ENCODE results near the gene BHLHA15.

Gene BHLHA15

GRCh38 chr7:98232799-98233198, 21.6 kb downstream of the BHLHA15 start:
- Histone ChIP-seq H3K27me3 (ENCODE audit: insufficient read depth, poor library complexity, severe bottlenecking) (no peaks in the 10 kb centered on the region), H3K4me3 (replicated peaks; ENCODE audit: insufficient read depth, low read length) (no peak overlapping the region), H3K27ac (replicated peaks) (no peak overlapping the region)
- TF ChIP-seq POLR2AphosphoS5 (IDR thresholded peaks at IDR 0.05; ENCODE audit: low read depth), result no peak
- TF ChIP-seq CTCF (IDR thresholded peaks at IDR 0.05; ENCODE audit: insufficient read depth, low read length), result no peak
- no peak for TF ChIP-seq SPI1 (IDR thresholded peaks at IDR 0.05; ENCODE audit: borderline replicate concordance, low read depth)
- DNase-seq (ENCODE audit: low read depth in 1 of 2, low spot score in 1 of 2), result no peak

GRCh38 chr7:98233219-98234070, 22.2 kb downstream of the BHLHA15 start:
- Histone ChIP-seq H3K4me3 (replicated peaks; ENCODE audit: insufficient read depth, low read length) (no peak overlapping the region), H3K27me3 (ENCODE audit: insufficient read depth, poor library complexity, severe bottlenecking) (no peaks in the 10 kb centered on the region), H3K27ac (replicated peaks) (no peak overlapping the region)
- no peak for TF ChIP-seq GABPA (IDR thresholded peaks at IDR 0.05; ENCODE audit: low read depth)
- no peak for TF ChIP-seq REST (IDR thresholded peaks at IDR 0.05; ENCODE audit: insufficient replicate concordance, low read depth)
- no peak for TF ChIP-seq SPI1 (IDR thresholded peaks at IDR 0.05; ENCODE audit: borderline replicate concordance, low read depth)
- TF ChIP-seq CTCF (IDR thresholded peaks at IDR 0.05; ENCODE audit: insufficient read depth, low read length), result no peak
- TF ChIP-seq POLR2AphosphoS5 (IDR thresholded peaks at IDR 0.05; ENCODE audit: low read depth), result no peak
- no peak for DNase-seq (ENCODE audit: low read depth in 1 of 2, low spot score in 1 of 2)

- H3K27me3 ChIP-seq (ENCODE audit: insufficient read depth, poor library complexity, severe bottlenecking), result no peaks in the 10 kb centered on the region
- no peak for TF ChIP-seq REST (IDR thresholded peaks at IDR 0.05; ENCODE audit: insufficient replicate concordance, low read depth)
- no peak for TF ChIP-seq CTCF (IDR thresholded peaks at IDR 0.05; ENCODE audit: insufficient read depth, low read length)
- TF ChIP-seq SPI1 (IDR thresholded peaks at IDR 0.05; ENCODE audit: borderline replicate concordance, low read depth), result no peak
- no peak for TF ChIP-seq POLR2AphosphoS5 (IDR thresholded peaks at IDR 0.05; ENCODE audit: low read depth)
- DNase-seq (ENCODE audit: low read depth in 1 of 2, low spot score in 1 of 2), result no peak
Observed at GRCh38 chr7:98234429-98235147, 23.3 kb downstream of the BHLHA15 start.

More at GRCh38 chr7:98234429-98235147, 23.3 kb downstream of the BHLHA15 start:
- no peak overlapping the region for H3K27ac ChIP-seq (replicated peaks)
- H3K4me3 ChIP-seq (replicated peaks; ENCODE audit: insufficient read depth, low read length), result no peak overlapping the region

All from HL-60 (cell line).